Common myeloid progenitor, CD34-positive (primary cell): ENCODE measurements around the gene NFU1.

Experiments used
- CTCF ChIA-PET: fragments of 350-600 bp; sonication (Branson Sonifier 250); formaldehyde crosslinking; loops from one replicate; lab custom pipeline; 2021; ENCODE audit warnings: antibody characterized with exemption; lab: Charles Lee
- POLR2A ChIA-PET: fragments of 350-600 bp; sonication (Branson Sonifier 250); formaldehyde crosslinking; loops from one replicate; lab custom pipeline; 2021; ENCODE audit warnings: antibody characterized with exemption; lab: Charles Lee
- DNase-seq, 3 donors: peaks; one replicate each; pipeline versions ENCODE4 v3.0.0 to v3.0.0-alpha.2; 2013
- H3K27ac ChIP-seq, 2 experiments: 1 replicate in 1 of 2; 2 replicates in 1 of 2; pipeline ENCODE4 v1.7.0; 2013; ENCODE audit warnings: inconsistent platforms in 2 of 2, low read length in 2 of 2, mild to moderate bottlenecking in 2 of 2, low read depth in 1 of 2, moderate library complexity in 1 of 2; ENCODE audit not compliant: severe bottlenecking in 2 of 2, insufficient read depth in 1 of 2, poor library complexity in 1 of 2
- H3K27me3 ChIP-seq, 5 experiments: replicated peaks in 2 of 5; 1 replicate in 3 of 5; 2 replicates in 2 of 5; pipeline versions ENCODE4 v1.6.1 to v1.7.0; 2013; ENCODE audit warnings: low read length in 4 of 5, mild to moderate bottlenecking in 2 of 5, moderate library complexity in 2 of 5, inconsistent platforms in 1 of 5; ENCODE audit not compliant: insufficient read depth in 5 of 5, control insufficient read depth in 4 of 5
- H3K36me3 ChIP-seq, 4 experiments: 1 replicate in 2 of 4; 2 replicates in 2 of 4; pipeline versions ENCODE4 v1.6.1 to v1.7.0; 2013; ENCODE audit warnings: low read length in 3 of 4, control low read depth in 1 of 4, mild to moderate bottlenecking in 1 of 4; ENCODE audit not compliant: control insufficient read depth in 4 of 4, insufficient read depth in 4 of 4
- H3K4me1 ChIP-seq, 4 experiments: 1 replicate in 3 of 4; 2 replicates in 1 of 4; pipeline versions ENCODE4 v1.6.1 to v1.7.1; 2013; ENCODE audit warnings: low read length in 3 of 4, mild to moderate bottlenecking in 3 of 4, control low read depth in 1 of 4, inconsistent platforms in 1 of 4, moderate library complexity in 1 of 4; ENCODE audit not compliant: control insufficient read depth in 4 of 4, insufficient read depth in 4 of 4; ENCODE audit errors: control extremely low read depth in 1 of 4
- H3K4me3 ChIP-seq, 7 experiments: 1 replicate in 4 of 7; 2 replicates in 3 of 7; pipeline versions ENCODE4 v1.5.1 to v1.7.0; 2013; ENCODE audit warnings: mild to moderate bottlenecking in 7 of 7, low read length in 6 of 7, moderate library complexity in 6 of 7, inconsistent platforms in 2 of 7, low read depth in 2 of 7, control low read depth in 1 of 7; ENCODE audit not compliant: insufficient read depth in 4 of 7, control insufficient read depth in 1 of 7; ENCODE audit errors: extremely low read depth in 1 of 7
- H3K9me3 ChIP-seq, 5 experiments: 1 replicate in 4 of 5; 2 replicates in 1 of 5; pipeline versions ENCODE4 v1.6.1 to v1.7.1; 2013; ENCODE audit warnings: low read length in 4 of 5, mild to moderate bottlenecking in 2 of 5, inconsistent platforms in 1 of 5, low read depth in 1 of 5, moderate library complexity in 1 of 5; ENCODE audit not compliant: control insufficient read depth in 4 of 5, insufficient read depth in 2 of 5; ENCODE audit errors: control extremely low read depth in 1 of 5
- WGBS: methylation state at CpG from one replicate; pipeline ENCODE4 v1.1.5; 2013; ENCODE audit not compliant: insufficient coverage; 5-methylcytosine and 5-hydroxymethylcytosine counted together

Gene NFU1

DNA sequence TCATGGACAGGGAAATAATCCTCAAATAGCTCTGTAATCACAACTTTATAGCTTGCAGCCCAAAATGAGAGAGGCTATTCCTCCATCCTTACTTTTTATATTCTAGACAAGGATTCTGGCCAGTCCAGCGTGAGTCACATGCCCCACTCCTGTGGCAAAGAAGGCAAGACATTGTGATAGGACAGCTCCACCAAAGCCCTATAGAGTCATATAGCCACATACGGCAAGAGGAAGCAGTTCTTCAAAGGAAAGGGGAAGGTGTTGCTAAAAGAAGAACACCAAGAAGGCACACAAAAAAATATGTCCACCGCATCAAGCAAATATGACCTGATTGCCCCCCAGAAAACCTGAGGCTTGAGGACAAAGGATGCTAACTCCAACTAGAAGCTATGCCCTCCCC, 46.8 kb downstream of the NFU1 start:
- Histone ChIP-seq H3K36me3 (peaks cover 0 to 10% (median 6%) of the 10 kb centered on the region in 4 experiments), H3K27me3 (no peaks in the 10 kb centered on the region), H3K9me3 (no peaks in the 10 kb centered on the region), H3K4me3 (peak overlapping the region in 1 of 7 experiments; percentile 18), H3K4me1 (peaks cover 12 to 28% (median 16%) of the 10 kb centered on the region in 4 experiments), H3K27ac (no peak overlapping the region)
- 20% methylated on average over 1 of the region's 3 CpGs for WGBS
- peak in 2 of 3 donors; percentile 33 to 39 for DNase-seq
- POLR2A ChIA-PET, result no interaction called here
- CTCF ChIA-PET, result interaction anchor here (1.0 to 1.4 kb wide), 3 partner anchors 12 to 47 kb away, joined by 3 to 5 read pairs (median 4); partner anchors contain the start of gene NFU1

DNA sequence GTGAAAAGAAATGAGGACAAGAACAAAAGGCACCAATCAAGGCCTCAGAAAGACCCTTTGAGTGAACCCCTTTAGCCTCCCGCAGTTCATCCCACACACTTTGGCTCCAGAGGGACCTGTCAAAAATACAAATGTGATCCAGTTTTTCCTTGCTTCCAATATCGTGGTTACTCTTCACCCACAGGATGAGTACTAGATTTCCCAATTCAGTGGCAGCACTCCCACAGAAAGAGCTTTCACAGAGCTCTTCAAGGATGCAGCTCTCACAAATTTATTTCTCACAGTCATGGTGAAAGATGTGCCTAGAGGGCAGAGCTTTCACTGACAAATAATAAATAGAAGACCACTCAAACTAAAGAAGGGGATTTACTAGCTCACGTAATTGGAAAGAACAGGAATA, 47.2 kb downstream of the NFU1 start:
- Histone ChIP-seq H3K4me3 (no peak overlapping the region), H3K27me3 (no peaks in the 10 kb centered on the region), H3K27ac (no peak overlapping the region), H3K36me3 (peaks cover 0 to 10% (median 5%) of the 10 kb centered on the region in 4 experiments), H3K4me1 (peaks cover 12 to 29% (median 17%) of the 10 kb centered on the region in 4 experiments), H3K9me3 (no peaks in the 10 kb centered on the region)
- no peak for DNase-seq
- 93% methylated on average over 3 of the region's 3 CpGs for WGBS
- ChIA-PET CTCF (interaction anchor here (0.6 to 1.4 kb wide), 5 partner anchors 10 to 47 kb away, joined by 3 to 5 read pairs (median 3); partner anchors contain the start of gene NFU1), POLR2A (no interaction called here)

DNA sequence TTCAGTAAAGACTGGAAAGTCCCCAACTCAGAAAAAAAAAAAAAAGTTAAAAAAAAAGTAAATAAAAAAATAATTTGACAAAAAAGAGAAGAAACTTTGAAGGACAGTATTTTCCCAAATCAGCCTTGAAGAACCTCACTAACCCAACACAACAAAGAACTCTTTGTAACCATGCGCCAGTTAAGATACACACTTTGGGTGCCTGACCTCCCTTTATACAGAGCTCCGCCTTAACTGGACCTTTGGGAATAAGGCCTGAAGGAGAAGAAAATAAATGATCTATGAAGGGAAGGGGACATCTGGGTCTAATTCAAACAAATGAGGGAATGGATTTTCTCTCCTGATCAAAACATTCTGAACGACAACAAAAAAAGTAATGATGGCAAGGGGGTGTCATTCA, 48.0 kb downstream of the NFU1 start:
- Histone ChIP-seq H3K4me3 (no peak overlapping the region), H3K27ac (no peak overlapping the region), H3K27me3 (no peaks in the 10 kb centered on the region), H3K9me3 (no peaks in the 10 kb centered on the region), H3K4me1 (peaks cover 12 to 29% (median 18%) of the 10 kb centered on the region in 4 experiments), H3K36me3 (peaks cover 0 to 6% (median 2%) of the 10 kb centered on the region in 4 experiments)
- ChIA-PET POLR2A (no interaction called here), CTCF (interaction anchor here (1.0 kb wide), 1 partner anchor 9 kb away, joined by 3 read pairs; no protein-coding TSS in a partner anchor)
- WGBS, result 100% methylated on average over 1 of the region's 3 CpGs
- no peak for DNase-seq

DNA sequence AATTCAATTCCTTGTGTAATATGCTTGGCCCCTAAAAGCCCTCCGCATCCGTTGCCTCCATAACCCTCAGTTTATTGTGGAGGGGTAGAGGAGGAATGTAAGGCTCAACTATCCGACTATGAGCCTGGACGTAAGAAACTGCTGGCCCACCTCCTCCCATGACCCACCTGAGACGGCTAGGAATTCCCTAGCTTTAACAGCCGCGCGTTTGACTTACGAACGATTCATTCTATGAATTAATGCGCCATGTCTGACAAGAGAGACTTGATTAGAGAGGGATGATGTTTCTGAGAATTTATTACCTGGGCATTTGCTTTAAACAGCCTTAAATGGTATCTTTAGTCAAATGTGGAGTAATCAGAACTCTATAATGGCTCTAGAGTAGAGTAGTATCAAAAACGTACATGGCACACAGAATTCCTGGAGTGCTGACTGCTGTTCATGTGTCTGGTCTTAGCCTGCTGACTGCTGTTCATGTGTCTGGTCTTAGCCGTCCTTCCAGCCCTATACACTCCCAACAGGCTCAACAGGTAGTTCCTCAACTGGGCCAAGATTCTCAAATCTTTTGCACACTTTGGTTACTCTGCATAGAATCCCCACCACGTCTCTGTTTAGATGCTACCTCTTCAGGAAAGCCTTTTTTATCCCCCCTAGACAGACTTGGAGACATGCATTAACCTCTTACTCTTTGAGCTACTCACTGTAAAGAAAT, 49.3 kb downstream of the NFU1 start:
- 98% methylated on average over 9 of the region's 14 CpGs for WGBS
- Histone ChIP-seq H3K36me3 (no peaks in the 10 kb centered on the region), H3K4me3 (peak overlapping the region in 5 of 7 experiments; percentile 68 to 91 (median 84)), H3K27ac (peak overlapping the region in 1 of 2 experiments; percentile 83), H3K27me3 (no peaks in the 10 kb centered on the region), H3K4me1 (peaks cover 12 to 29% (median 18%) of the 10 kb centered on the region in 4 experiments), H3K9me3 (no peaks in the 10 kb centered on the region)
- POLR2A ChIA-PET, result interaction anchor here (0.6 kb wide), 1 partner anchor 11 kb away, joined by 4 read pairs; no protein-coding TSS in a partner anchor
- no peak for DNase-seq
- CTCF ChIA-PET, result interaction anchor here (0.7 kb wide), 1 partner anchor 1406 kb away, joined by 3 read pairs; no protein-coding TSS in a partner anchor

DNA sequence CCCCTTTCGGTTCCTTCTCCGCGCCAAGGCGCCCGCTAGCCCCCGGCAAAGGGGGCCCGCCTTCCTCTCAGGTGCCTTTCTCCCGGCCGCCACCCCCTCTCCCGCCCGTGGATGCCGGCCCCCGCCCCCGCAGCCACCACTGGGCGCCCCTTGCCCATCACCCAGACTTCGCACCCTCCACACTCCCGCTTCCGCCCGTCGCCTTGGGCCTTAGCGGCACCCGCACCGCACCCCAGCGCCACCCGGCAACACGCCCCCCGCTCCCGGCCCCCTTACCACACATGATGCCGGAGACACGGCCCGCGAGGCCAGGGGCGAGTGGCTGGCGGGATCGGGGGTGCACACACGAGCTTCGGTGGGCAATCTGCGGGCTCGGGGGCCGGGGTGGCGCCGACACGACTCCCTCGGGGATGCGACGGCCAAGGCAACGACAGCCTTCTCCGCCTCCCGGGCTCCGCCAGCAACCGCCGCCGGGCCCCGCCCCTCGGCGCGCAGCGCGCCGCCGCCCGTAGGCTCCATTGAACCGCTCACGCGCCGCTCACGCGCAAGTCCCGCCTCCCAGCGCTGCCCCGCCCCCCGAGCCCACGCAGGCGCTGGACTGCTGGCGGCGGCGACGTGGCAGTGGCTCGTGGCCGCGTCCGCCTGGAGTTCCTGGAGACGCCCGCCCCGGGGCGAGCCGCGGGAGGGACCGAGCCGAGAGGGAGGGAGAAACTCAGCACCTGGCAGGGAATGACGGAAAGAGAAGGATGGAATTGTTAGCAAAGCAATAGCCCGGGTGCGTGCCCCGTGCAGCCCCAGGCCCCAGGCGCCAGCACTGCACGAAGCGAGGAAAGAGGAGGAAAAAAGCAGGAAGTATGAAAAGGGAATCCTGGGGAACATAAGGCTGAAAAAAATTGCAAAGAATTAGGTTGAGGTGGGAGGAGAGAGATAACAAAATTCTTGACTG, 50.2 kb downstream of the NFU1 start, which contains the start of gene GFPT1:
TSS of gene GFPT1 (minus strand) at position 439 of the 946 bp plus-strand sequence. CDS start at position 283, 156 bp downstream.
- DNase-seq, result peak; percentile 90 to 94 (median 94)
- H3K36me3 ChIP-seq, result peaks cover 0 to 4% (median under 1%) of the 10 kb centered on the region in 4 experiments
- ChIA-PET POLR2A (no interaction called here), CTCF (interaction anchor here (2.0 kb wide), 1 partner anchor 12 kb away, joined by 7 read pairs; no protein-coding TSS in a partner anchor)
- H3K9me3 ChIP-seq, result no peaks in the 10 kb centered on the region
- peaks cover 12 to 29% (median 18%) of the 10 kb centered on the region in 4 experiments for H3K4me1 ChIP-seq
- peak within 1 kb of the TSS; percentile 54 to 83 for H3K27ac ChIP-seq
- H3K4me3 ChIP-seq, result peak within 1 kb of the TSS; percentile 56 to 91 (median 84)
- 0% methylated on average over 83 of the region's 97 CpGs for WGBS
- H3K27me3 ChIP-seq, result no peaks in the 10 kb centered on the region

DNA sequence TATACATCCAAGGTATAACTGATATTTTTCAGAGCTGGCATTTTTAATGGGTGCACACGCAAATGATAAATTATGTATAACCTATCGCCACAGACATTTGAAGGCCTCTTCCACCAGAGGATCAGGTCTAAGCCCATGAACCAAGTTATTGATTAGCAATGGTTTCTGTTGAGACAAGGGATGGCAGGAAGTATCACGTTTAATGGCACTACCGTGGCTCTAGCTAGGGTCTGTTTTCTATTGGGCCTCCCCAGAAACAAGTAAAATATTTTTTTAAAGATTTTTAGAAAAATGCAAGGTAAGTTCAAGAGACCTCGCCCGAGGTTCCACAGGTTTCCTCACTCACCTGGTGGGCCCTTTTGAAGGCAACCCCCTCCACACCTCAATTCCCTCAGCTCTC, 50.9 kb downstream of the NFU1 start:
- H3K4me1 ChIP-seq, result peaks cover 12 to 29% (median 18%) of the 10 kb centered on the region in 4 experiments
- peak overlapping the region; percentile 56 to 91 (median 84) for H3K4me3 ChIP-seq
- peak overlapping the region; percentile 54 to 83 for H3K27ac ChIP-seq
- WGBS, result 0% methylated on average over 3 of the region's 6 CpGs
- POLR2A ChIA-PET, result no interaction called here
- CTCF ChIA-PET, result interaction anchor here (2.0 kb wide), 1 partner anchor 11 kb away, joined by 7 read pairs; no protein-coding TSS in a partner anchor
- DNase-seq, result peak in 1 of 3 donors; percentile 15
- peaks cover 0 to 4% (median under 1%) of the 10 kb centered on the region in 4 experiments for H3K36me3 ChIP-seq
- H3K27me3 ChIP-seq, result no peaks in the 10 kb centered on the region
- no peaks in the 10 kb centered on the region for H3K9me3 ChIP-seq
